ENCODE results near the gene MLLT3.

Gene MLLT3

GRCh38 chr9:20557890-20558565 lies 64.3 kb downstream of the MLLT3 start:
- DNase-seq (ENCODE audit: low read depth) = no peak

DNA sequence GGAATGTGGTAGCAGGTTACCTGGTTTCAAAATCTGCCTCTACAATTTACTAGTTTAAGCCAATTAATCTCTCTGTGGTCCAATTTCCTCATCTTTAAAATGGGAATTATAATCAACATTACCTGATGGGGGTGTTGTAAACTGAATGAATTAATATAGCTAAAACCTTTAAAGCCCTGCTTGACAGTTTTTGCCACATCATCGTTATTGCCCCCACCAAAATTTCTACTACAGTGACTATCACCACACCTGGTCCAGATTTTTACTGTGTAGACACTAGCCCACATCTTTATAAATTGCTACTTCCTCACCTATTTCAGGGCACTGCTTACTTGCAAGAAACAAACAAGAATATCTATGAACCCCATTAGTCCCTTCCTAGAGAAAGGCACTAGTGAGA lies 65.0 kb downstream of the MLLT3 start:
- no peak for DNase-seq (ENCODE audit: low read depth)

- no peak for DNase-seq (ENCODE audit: low read depth)
Measured at GRCh38 chr9:20553558-20554149, 68.6 kb downstream of the MLLT3 start.

DNA sequence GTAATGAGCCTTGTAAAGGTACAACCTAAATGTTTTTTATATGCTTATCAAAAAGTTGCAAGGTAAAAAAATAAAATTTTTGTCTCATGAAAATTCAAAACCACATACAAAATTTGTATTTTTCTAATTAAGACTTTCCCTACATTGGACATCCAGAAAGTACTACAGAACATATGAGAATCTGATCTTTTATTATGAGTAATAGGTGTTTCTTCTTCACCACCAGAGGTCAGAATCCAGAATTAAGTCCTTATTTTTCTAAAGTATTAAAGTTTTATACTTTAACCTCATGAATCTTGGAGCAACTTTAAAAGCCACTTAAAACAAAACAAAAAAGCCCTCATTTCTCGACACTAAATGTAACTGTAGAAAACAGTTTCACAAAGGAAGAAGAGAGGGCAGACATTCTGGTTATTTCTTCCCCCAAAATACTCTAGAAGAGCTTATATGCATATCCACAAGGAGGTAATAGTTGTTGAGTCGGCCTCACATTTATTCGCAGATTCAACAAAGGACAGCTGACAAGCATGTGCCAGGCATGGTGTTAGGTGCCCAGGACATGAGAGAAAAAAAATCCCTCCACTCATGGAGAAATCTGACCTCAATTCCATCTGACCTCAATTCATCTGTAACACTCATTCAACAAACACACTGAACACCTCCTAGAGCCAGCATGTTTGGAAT lies 69.3 kb downstream of the MLLT3 start:
- no peak for DNase-seq (ENCODE audit: low read depth)

DNA sequence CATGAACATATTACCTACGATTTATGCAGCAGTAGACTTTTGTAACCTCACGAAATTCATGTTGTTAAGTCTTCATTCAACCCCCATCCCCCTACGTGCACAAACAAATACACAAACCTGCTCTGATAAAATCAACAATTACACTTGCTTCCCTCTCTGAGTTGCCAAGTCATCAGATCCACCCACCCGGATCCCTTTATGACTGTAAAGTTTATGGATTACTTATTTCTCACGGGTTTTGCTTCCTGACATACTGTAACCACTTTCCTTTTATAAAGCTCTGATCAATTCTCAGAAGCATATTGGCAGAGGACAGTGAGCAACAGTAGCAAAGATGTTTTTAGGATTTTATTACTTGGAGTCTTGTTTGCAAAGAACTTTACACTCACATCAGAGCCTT lies 70.5 kb downstream of the MLLT3 start:
- DNase-seq (ENCODE audit: low read depth) = no peak

- DNase-seq (ENCODE audit: low read depth) = no peak
Measured at GRCh38 chr9:20551236-20551635, 71.1 kb downstream of the MLLT3 start.

DNA sequence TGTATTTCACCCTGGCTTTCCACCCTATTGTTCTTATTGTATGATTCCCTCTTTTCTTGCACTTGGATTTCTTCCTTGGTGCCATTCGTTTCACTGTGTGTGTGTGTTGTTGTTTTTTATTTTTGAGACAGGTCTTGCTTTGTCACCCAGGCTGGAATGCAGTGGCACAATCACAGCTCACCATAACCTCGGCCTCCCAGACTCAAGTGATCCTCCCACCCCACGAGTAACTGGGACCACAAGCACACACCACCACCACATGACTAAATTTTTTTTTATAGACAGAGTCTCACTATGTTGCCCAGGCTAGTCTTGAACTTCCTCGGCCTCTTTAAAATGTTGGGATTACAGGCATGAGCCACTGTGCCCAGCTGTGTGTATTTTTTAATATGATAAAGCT lies 72.0 kb downstream of the MLLT3 start:
- DNase-seq (ENCODE audit: low read depth) = no peak

GRCh38 chr9:20549053-20549452 lies 73.2 kb downstream of the MLLT3 start:
- DNase-seq (ENCODE audit: low read depth) = no peak

GRCh38 chr9:20545023-20545622 lies 77.2 kb downstream of the MLLT3 start:
- DNase-seq (ENCODE audit: low read depth) = no peak

DNA sequence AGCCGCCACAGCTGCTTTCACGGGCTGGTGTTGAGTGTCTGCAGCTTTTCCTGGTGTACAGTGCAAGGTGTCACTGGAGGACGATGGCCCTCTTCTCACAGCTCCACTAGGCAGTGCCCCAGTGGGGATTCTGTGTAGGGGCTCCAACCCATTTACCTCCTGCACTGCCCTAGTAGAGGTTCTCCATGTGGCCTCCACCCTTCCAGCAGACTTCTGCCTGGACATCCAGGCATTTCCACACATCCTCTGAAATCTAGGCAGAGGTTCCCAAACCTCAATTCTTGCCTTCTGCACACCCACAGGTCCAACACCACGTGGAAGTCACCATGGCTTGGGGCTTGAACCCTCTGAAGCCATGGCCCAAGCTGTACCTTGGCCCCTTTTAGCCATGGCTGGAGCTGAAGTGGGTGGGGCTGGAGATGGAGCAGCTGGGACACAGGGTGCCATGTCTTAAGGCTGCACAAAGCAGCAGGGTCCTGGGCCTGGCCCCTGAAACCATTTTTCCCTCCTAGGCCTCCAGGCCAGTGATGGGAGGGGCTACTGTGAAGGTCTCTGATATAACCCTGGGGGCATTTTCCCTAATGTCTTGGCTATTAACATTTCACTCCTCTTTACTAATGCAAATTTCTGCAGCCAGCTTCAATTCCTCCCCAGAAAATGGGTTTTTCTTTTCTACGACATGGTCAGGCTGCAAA lies 82.0 kb downstream of the MLLT3 start:
- no peak for DNase-seq (ENCODE audit: low read depth)

- no peak for DNase-seq (ENCODE audit: low read depth)
Measured at GRCh38 chr9:20538956-20539355, 83.3 kb downstream of the MLLT3 start.

DNA sequence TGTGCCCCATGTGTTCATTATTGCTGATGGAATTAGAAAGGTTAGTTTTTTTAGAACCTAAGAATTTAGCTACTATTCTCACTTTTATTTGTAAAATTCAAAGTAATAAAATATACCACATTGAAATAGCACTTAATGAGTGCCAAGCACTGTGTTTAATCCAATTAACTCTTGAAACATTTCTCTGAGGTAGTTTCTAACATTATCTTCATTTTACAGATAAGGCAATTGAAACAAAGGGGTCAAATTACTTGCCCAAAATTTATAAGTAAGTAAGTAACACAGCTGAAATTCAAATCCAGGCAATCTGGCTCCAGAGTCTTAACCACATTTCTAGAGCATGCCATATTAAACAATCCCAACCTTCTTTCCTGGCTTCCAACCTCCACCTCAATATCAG lies 84.2 kb downstream of the MLLT3 start:
- DNase-seq (ENCODE audit: low read depth) = no peak

DNA sequence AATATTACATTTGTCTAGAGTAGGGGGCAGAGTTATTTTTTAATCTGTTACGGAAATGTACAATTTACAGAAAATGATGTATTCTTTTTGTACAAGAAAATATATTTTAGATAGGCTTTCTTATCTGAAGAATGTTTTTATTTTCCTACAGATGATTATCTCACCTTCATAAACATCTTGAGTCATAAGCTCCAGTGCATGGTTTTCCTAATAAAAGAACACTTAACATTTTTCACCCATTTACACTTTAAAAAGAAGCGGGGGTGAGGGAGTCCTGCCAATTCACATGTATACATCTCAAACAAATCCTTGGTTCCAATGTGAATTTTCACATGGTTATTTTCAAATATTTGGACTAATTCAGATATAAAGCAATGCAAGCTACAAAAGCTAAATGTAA lies 85.0 kb downstream of the MLLT3 start:
- DNase-seq (ENCODE audit: low read depth) = no peak

DNA sequence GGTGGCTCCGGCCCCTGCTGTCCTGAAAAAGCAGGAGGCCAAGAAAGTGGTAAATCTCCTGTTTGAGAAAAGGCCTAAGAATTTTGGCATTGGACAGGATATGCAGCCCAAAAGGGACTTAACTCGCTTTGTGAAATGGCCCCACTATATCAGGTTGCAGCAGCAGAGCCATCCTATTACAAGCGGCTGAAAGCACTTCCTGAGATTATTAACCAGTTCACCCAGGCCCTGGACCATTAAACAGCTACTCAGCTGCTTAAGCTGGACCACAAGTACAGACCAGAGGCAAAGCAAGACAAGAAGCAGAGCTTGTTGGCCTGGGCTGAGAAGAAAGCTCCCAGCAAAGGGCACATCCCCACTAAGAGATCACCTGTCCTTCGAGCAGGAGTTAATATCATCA lies 89.7 kb downstream of the MLLT3 start:
- DNase-seq (ENCODE audit: low read depth) = no peak

- no peak for DNase-seq (ENCODE audit: low read depth)
Measured at GRCh38 chr9:20529837-20530236, 92.5 kb downstream of the MLLT3 start.

DNA sequence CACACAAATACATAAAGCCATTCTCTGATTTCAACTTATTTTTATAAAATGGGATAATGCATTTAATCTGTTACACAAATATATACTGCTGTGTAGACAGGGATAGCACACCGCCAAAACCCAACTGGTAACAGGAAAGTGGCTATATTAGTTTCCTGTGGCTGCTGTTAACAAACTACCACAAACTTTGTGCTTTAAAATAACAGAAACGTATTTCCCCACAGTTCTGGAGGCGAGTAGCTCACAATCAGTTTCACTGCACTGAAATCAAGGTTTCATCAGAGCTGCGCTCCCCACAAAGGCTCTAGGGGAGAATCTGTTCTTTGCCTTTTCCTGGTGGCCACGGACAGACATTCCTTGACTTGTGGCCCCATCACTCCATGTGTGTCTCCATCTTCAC lies 94.0 kb downstream of the MLLT3 start:
- no peak for DNase-seq (ENCODE audit: low read depth)

- no peak for DNase-seq (ENCODE audit: low read depth)
Measured at GRCh38 chr9:20526500-20527319, 95.6 kb downstream of the MLLT3 start.

GRCh38 chr9:20524776-20525175 lies 97.5 kb downstream of the MLLT3 start:
- DNase-seq (ENCODE audit: low read depth) = no peak

GRCh38 chr9:20518737-20519136 lies 103.6 kb downstream of the MLLT3 start:
- DNase-seq (ENCODE audit: low read depth) = no peak

DNA sequence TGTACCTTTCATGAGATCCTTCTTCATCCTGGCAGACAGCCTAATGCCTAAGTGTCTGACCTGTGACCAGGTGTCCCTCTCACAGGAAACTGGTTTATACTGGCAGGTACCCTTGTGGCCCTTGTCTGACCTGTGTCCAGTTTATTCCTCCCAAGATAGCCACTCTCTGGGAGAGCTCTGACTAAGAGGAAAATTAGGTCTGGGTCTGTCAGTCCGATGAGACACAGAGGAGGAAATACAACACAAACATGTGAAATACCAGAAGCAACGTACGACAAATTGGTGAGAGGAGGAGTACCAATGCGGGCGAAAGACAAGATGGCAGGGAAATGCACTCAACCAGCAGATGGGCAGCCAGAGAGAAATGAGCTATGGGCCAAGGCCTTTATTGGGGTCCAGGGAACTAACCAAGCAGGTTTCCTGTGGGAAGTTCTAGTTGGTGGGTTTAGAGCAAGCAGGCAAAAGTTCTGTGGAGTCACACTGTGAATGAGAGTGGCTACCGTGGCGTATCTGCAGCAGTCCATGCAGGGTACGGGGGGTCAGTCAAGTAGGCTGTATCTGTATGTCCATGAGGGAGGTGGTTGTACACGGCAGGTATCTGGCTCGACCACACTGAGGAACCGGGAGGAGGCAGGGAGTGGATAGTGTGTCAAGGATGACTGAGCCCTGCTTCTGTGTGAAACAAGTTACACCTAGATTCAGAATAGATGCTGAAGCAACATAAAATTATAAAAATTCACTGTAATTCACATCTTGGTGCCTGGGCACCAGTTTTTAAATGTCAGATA lies 109.0 kb downstream of the MLLT3 start:
- DNase-seq (ENCODE audit: low read depth) = no peak

- DNase-seq (ENCODE audit: low read depth) = no peak
Measured at GRCh38 chr9:20512636-20513035, 109.7 kb downstream of the MLLT3 start.
